Activated CD4-positive, alpha-beta memory T cell treated with anti-CD3 and anti-CD28 coated beads for 36 hours (primary cell): ENCODE results near the gene ETFBKMT. TPM values are rescaled to one million over a fixed set of nuclear protein-coding genes. Genes with fewer than 3 reads are reported as not detected.

ENCODE experiments used
- CTCF ChIA-PET: fragments of 350-600 bp; sonication (Branson Sonifier 250); formaldehyde crosslinking; loops from one replicate; lab custom pipeline; 2021; ENCODE audit warnings: antibody characterized with exemption, inconsistent platforms; lab: Charles Lee
- POLR2A ChIA-PET: fragments of 350-600 bp; sonication (Branson Sonifier 250); formaldehyde crosslinking; loops from one replicate; lab custom pipeline; 2021; ENCODE audit warnings: antibody characterized with exemption; lab: Charles Lee
- DNase-seq: peaks from one replicate; pipeline ENCODE4 v3.0.0-alpha.2; 2020
- H3K27ac Mint-ChIP-seq: one replicate; pipeline ENCODE4 v1.8.0; 2021; ENCODE audit warnings: mixed read lengths
- H3K27me3 Mint-ChIP-seq: one replicate; pipeline ENCODE4 v1.8.0; 2021; ENCODE audit warnings: mixed read lengths
- H3K36me3 Mint-ChIP-seq: one replicate; pipeline ENCODE4 v1.8.0; 2021; ENCODE audit warnings: mixed read lengths
- H3K4me1 Mint-ChIP-seq: one replicate; pipeline ENCODE4 v1.8.0; 2021; ENCODE audit warnings: low read depth, mixed read lengths
- H3K4me3 Mint-ChIP-seq: one replicate; pipeline ENCODE4 v1.8.0; 2021; ENCODE audit warnings: mild to moderate bottlenecking, mixed read lengths
- H3K9me3 Mint-ChIP-seq: one replicate; pipeline ENCODE4 v1.8.0; 2021; ENCODE audit warnings: mixed read lengths
- intact Hi-C: fragments of 100-400 bp; cut with micrococcal nuclease; formaldehyde crosslinking; loops from one replicate; pipeline ENCODE4 v1.15.1; 2023
- total RNA-seq, 2 experiments: library from RNA; stranded (reverse); gene quantifications; one replicate each; pipeline ENCODE4 v1.2.3, GENCODE V29; 2021

The ETFBKMT gene
- total RNA-seq = 1 to 10 TPM; 1.1 to 1.3 TPM

GRCh38 chr12:31659087-31659942 lies at the start of gene ETFBKMT:
Gene ETFBKMT (plus strand): TSS chr12:31659688. CDS start chr12:31661954, 2,266 bp downstream.
- Mint-ChIP-seq H3K4me3 (peak within 1 kb of the TSS; percentile 96), H3K27me3 (no peaks in the 10 kb centered on the region), H3K36me3 (peaks cover 2% of the 10 kb centered on the region), H3K27ac (peak within 1 kb of the TSS; percentile 95), H3K4me1 (peaks cover 7% of the 10 kb centered on the region), H3K9me3 (no peaks in the 10 kb centered on the region)
- ChIA-PET CTCF (interaction anchor here (0.6 to 1.5 kb wide), 12 partner anchors 10 to 1013 kb away, joined by 3 to 6 read pairs (median 4); no protein-coding TSS in a partner anchor), POLR2A (interaction anchor here (0.8 to 2.0 kb wide), 6 partner anchors 10 to 448 kb away, joined by 3 to 6 read pairs (median 4); partner anchors contain the start of genes AMN1, BICD1 and RESF1)
- peak; percentile 97 for DNase-seq
- intact Hi-C loops = loop anchor here (1.0 to 2.0 kb wide), 12 partner anchors 23 to 1096 kb away; partner anchors contain the start of genes AMN1, BICD1, DNM1L and RESF1

- H3K27me3 Mint-ChIP-seq = peaks cover 1% of the 10 kb centered on the region
- ChIA-PET POLR2A (no interaction called here), CTCF (no interaction called here)
- DNase-seq = no peak
- no peak overlapping the region for H3K27ac Mint-ChIP-seq
- peaks cover 13% of the 10 kb centered on the region for H3K9me3 Mint-ChIP-seq
- H3K4me1 Mint-ChIP-seq = no peaks in the 10 kb centered on the region
- intact Hi-C loops = no loop called here
- H3K36me3 Mint-ChIP-seq = peaks cover 4% of the 10 kb centered on the region
- no peak overlapping the region for H3K4me3 Mint-ChIP-seq
Measured at GRCh38 chr12:31612819-31613218, 46.7 kb upstream of the ETFBKMT start.

- no peak for DNase-seq
- intact Hi-C loops = no loop called here
- H3K36me3 Mint-ChIP-seq = no peaks in the 10 kb centered on the region
- POLR2A ChIA-PET = no interaction called here
- no peak overlapping the region for H3K4me3 Mint-ChIP-seq
- no peaks in the 10 kb centered on the region for H3K9me3 Mint-ChIP-seq
- no peaks in the 10 kb centered on the region for H3K27me3 Mint-ChIP-seq
- no peaks in the 10 kb centered on the region for H3K4me1 Mint-ChIP-seq
- CTCF ChIA-PET = interaction anchor here (0.7 kb wide), 1 partner anchor 348 kb away, joined by 3 read pairs; no protein-coding TSS in a partner anchor
- H3K27ac Mint-ChIP-seq = no peak overlapping the region
Measured at GRCh38 chr12:31618228-31619025, 41.1 kb upstream of the ETFBKMT start.

- Mint-ChIP-seq H3K27me3 (no peaks in the 10 kb centered on the region), H3K4me3 (no peak overlapping the region), H3K9me3 (no peaks in the 10 kb centered on the region), H3K36me3 (no peaks in the 10 kb centered on the region), H3K27ac (no peak overlapping the region), H3K4me1 (no peaks in the 10 kb centered on the region)
- CTCF ChIA-PET = no interaction called here
- intact Hi-C loops = no loop called here
- POLR2A ChIA-PET = no interaction called here
- DNase-seq = no peak
Measured at GRCh38 chr12:31620311-31620710, 39.2 kb upstream of the ETFBKMT start.

DNA sequence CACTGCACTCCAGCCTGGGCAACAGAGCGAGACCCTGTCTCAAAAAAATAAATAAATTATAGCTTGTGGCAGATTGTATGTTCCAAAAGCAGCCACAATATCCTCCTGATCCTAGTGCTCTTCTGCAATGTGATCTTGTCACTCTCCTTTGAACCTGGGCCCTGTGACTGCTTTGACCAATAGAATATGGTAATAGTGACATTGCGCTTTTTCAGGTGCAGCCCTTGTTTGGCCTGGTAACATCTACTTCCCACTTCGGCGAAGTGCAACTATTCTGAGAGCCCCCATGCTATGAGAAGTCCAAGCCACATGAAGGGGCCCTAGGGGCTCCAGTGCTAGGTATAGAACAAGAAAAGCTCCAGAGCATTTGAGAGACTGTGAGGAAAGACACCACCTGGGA lies 37.5 kb upstream of the ETFBKMT start:
- intact Hi-C loops = no loop called here
- Mint-ChIP-seq H3K4me3 (no peak overlapping the region), H3K9me3 (peaks cover 3% of the 10 kb centered on the region), H3K27ac (no peak overlapping the region), H3K27me3 (no peaks in the 10 kb centered on the region), H3K4me1 (no peaks in the 10 kb centered on the region), H3K36me3 (no peaks in the 10 kb centered on the region)
- CTCF ChIA-PET = interaction anchor here (1.5 kb wide), 1 partner anchor 220 kb away, joined by 7 read pairs; no protein-coding TSS in a partner anchor
- no peak for DNase-seq
- POLR2A ChIA-PET = no interaction called here

DNA sequence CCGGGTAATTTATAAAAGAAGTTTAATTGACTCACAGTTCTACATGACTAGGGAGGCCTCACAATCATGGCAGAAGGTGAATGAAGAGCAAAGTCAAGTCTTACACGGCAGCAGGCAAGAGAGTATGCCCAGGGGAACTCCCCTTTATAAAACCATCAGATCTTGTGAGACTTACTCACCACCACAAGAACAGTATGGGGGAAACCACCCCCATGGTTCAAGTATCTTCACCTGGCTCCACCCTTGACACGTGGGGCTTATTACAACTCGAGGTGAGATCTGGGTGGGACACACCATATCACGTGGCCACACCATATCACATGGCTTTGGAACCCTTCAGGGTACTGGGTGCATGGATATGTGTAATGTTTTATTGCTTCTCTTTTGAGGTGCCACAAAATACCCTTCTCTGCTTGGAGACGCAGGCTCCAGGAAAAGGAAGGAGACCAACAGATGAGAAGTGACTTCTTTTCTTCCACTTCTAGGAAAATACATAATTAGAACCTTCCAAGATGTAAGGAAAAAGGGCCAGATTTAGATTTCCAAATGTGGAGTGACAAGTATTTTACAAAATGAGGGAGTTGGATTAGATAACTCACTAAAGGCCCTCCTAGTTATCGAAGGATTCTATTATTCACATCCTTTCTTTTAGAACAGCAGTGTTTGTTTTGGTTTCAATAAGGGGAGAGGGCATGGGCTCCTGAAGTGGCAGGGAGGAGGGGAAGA lies 33.1 kb upstream of the ETFBKMT start:
- ChIA-PET CTCF (no interaction called here), POLR2A (no interaction called here)
- H3K4me3 Mint-ChIP-seq = no peak overlapping the region
- H3K4me1 Mint-ChIP-seq = no peaks in the 10 kb centered on the region
- intact Hi-C loops = no loop called here
- peaks cover 3% of the 10 kb centered on the region for H3K9me3 Mint-ChIP-seq
- no peak overlapping the region for H3K27ac Mint-ChIP-seq
- DNase-seq = no peak
- H3K27me3 Mint-ChIP-seq = no peaks in the 10 kb centered on the region
- H3K36me3 Mint-ChIP-seq = no peaks in the 10 kb centered on the region

- H3K27me3 Mint-ChIP-seq = no peaks in the 10 kb centered on the region
Measured at GRCh38 chr12:31627456-31628054, 31.9 kb upstream of the ETFBKMT start.

DNA sequence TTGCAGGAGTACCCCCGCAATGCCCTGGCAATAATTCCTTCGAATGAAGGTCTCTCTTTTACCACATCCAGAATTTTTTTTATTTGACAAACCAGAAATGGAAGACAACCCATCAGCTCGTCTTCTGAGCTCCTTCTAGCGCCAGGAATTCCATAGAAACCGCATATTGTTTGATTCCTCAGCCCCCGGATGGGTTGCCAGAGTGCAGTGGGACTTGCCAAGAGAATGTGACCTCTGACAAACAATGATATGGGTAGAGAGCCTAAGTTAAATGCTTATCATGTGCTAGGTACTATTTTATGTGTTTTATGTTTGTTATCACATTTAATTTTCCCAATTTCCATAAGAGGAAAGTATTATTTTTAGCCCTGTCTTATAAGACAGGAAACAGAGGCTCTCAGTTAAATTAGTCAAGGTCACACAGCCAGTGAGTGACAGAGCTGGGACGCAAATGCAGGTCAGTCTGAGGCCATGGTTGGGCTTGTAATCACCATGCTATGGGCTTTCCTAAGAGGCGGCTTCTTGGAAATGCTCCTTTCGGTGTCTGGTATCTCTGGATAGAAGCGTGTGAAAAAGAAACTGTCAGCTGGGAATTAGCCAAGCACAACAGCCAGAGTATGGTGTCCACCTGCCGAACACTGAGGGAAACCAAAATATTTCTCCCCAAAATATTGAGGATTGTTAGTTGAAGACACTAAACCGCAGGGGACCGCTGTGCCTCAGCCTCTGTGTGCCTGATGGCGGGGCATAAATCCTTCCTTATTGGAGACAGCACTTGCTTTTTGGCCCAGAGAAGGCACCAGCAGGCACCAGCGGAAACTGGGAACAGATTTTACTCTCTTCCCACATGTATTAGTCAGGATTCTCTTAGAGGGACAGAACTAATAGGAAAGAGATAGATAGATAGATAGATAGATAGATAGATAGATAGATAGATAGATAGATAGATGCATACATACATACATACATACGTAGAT lies 29.4 kb upstream of the ETFBKMT start:
- Mint-ChIP-seq H3K4me3 (no peak overlapping the region), H3K27me3 (peaks cover 1% of the 10 kb centered on the region), H3K36me3 (no peaks in the 10 kb centered on the region), H3K4me1 (no peaks in the 10 kb centered on the region), H3K27ac (no peak overlapping the region), H3K9me3 (peaks cover 3% of the 10 kb centered on the region)
- no peak for DNase-seq
- CTCF ChIA-PET = no interaction called here
- POLR2A ChIA-PET = no interaction called here
- intact Hi-C loops = no loop called here

More at GRCh38 chr12:31627456-31628054, 31.9 kb upstream of the ETFBKMT start:
- intact Hi-C loops = no loop called here
- DNase-seq = no peak
- H3K4me1 Mint-ChIP-seq = no peaks in the 10 kb centered on the region
- H3K27ac Mint-ChIP-seq = no peak overlapping the region
- CTCF ChIA-PET = no interaction called here
- H3K36me3 Mint-ChIP-seq = no peaks in the 10 kb centered on the region
- no peak overlapping the region for H3K4me3 Mint-ChIP-seq
- POLR2A ChIA-PET = no interaction called here
- H3K9me3 Mint-ChIP-seq = peaks cover 3% of the 10 kb centered on the region

GRCh38 chr12:31631023-31631724 lies 28.3 kb upstream of the ETFBKMT start:
- Mint-ChIP-seq H3K4me3 (no peak overlapping the region), H3K36me3 (no peaks in the 10 kb centered on the region), H3K9me3 (peaks cover under 1% of the 10 kb centered on the region), H3K27me3 (peaks cover 1% of the 10 kb centered on the region), H3K27ac (no peak overlapping the region), H3K4me1 (no peaks in the 10 kb centered on the region)
- no peak for DNase-seq
- intact Hi-C loops = no loop called here
- ChIA-PET POLR2A (no interaction called here), CTCF (interaction anchor here (1.9 kb wide), 1 partner anchor 229 kb away, joined by 6 read pairs; no protein-coding TSS in a partner anchor)

GRCh38 chr12:31631809-31632208 lies 27.7 kb upstream of the ETFBKMT start:
- ChIA-PET CTCF (interaction anchor here (1.9 kb wide), 1 partner anchor 229 kb away, joined by 6 read pairs; no protein-coding TSS in a partner anchor), POLR2A (no interaction called here)
- Mint-ChIP-seq H3K4me1 (peaks cover 4% of the 10 kb centered on the region), H3K36me3 (no peaks in the 10 kb centered on the region), H3K27me3 (peaks cover 1% of the 10 kb centered on the region), H3K4me3 (no peak overlapping the region), H3K27ac (no peak overlapping the region), H3K9me3 (no peaks in the 10 kb centered on the region)
- DNase-seq = no peak
- intact Hi-C loops = no loop called here
